Calu3 (cell line): ENCODE measurements around the gene MKRN1. TPM values are rescaled to one million over a fixed set of nuclear protein-coding genes. Genes with fewer than 3 reads are reported as not detected.
"Not testable (repeated sequence)": the region's sequence is repeated elsewhere in the genome, so short reads cannot be mapped to it uniquely, and the experiment has no call there.

ENCODE experiments used
- BruUV-seq: library from RNA; stranded (reverse); fragments of 400-500 nt; replicated peaks from 2 replicates; lab custom pipeline; 2021; lab: Mats Ljungman, UMichigan
- CTCF ChIA-PET: fragments of 300-600 bp; sonication (Branson Sonifier 250); formaldehyde crosslinking; loops from one replicate; lab custom pipeline; 2022; ENCODE audit warnings: antibody characterized with exemption; lab: Charles Lee
- DNase-seq: peaks from one replicate; pipeline ENCODE4 v3.0.0; 2022
- H3K27ac Mint-ChIP-seq: one replicate; pipeline ENCODE4 v1.8.0; 2022; ENCODE audit warnings: mixed read lengths; ENCODE audit not compliant: unreplicated experiment
- H3K27me3 Mint-ChIP-seq: one replicate; pipeline ENCODE4 v1.8.0; 2022; ENCODE audit warnings: mixed read lengths; ENCODE audit not compliant: unreplicated experiment
- H3K36me3 Mint-ChIP-seq: one replicate; pipeline ENCODE4 v1.8.0; 2022; ENCODE audit warnings: mild to moderate bottlenecking, moderate library complexity, mixed read lengths; ENCODE audit not compliant: insufficient read depth, unreplicated experiment
- H3K4me1 Mint-ChIP-seq: one replicate; pipeline ENCODE4 v1.8.0; 2022; ENCODE audit warnings: mild to moderate bottlenecking, low read depth, mixed read lengths; ENCODE audit not compliant: unreplicated experiment
- H3K4me3 Mint-ChIP-seq: one replicate; pipeline ENCODE4 v1.8.0; 2022; ENCODE audit warnings: mild to moderate bottlenecking, low read depth, moderate library complexity, mixed read lengths; ENCODE audit not compliant: unreplicated experiment
- H3K9me3 Mint-ChIP-seq: one replicate; pipeline ENCODE4 v1.8.0; 2022; ENCODE audit warnings: low read depth, mixed read lengths; ENCODE audit not compliant: unreplicated experiment
- intact Hi-C: fragments of 100-400 bp; cut with micrococcal nuclease; formaldehyde crosslinking; loops from one replicate; pipeline ENCODE4 v1.10.0; 2022; ENCODE audit not compliant: unreplicated experiment
- total RNA-seq: library from RNA; stranded (reverse); gene quantifications from 2 replicates; pipeline ENCODE4 v1.2.3, GENCODE V29; 2022
- TF ChIP-seq, protein P1 (sequence below): fragments of 200-600 bp; IDR thresholded peaks from one replicate; pipeline ENCODE4 v1.8.0; 2022; ENCODE audit warnings: antibody characterized with exemption; ENCODE audit not compliant: unreplicated experiment

Gene MKRN1
- total RNA-seq, 1 experiment from 2014 or later = 85.3 TPM

GRCh38 chr7:140421521-140421920 lies 57.8 kb downstream of the MKRN1 start:
- no peak overlapping the region for H3K27ac Mint-ChIP-seq
- CTCF ChIA-PET = no interaction called here
- no peaks in the 10 kb centered on the region for H3K36me3 Mint-ChIP-seq
- no peaks in the 10 kb centered on the region for H3K9me3 Mint-ChIP-seq
- no peak overlapping the region for H3K4me3 Mint-ChIP-seq
- intact Hi-C loops = no loop called here
- no TSS peak for BruUV-seq
- TF ChIP-seq, protein P1, sequence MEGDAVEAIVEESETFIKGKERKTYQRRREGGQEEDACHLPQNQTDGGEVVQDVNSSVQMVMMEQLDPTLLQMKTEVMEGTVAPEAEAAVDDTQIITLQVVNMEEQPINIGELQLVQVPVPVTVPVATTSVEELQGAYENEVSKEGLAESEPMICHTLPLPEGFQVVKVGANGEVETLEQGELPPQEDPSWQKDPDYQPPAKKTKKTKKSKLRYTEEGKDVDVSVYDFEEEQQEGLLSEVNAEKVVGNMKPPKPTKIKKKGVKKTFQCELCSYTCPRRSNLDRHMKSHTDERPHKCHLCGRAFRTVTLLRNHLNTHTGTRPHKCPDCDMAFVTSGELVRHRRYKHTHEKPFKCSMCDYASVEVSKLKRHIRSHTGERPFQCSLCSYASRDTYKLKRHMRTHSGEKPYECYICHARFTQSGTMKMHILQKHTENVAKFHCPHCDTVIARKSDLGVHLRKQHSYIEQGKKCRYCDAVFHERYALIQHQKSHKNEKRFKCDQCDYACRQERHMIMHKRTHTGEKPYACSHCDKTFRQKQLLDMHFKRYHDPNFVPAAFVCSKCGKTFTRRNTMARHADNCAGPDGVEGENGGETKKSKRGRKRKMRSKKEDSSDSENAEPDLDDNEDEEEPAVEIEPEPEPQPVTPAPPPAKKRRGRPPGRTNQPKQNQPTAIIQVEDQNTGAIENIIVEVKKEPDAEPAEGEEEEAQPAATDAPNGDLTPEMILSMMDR = no peak
- no peaks in the 10 kb centered on the region for H3K27me3 Mint-ChIP-seq
- H3K4me1 Mint-ChIP-seq = no peaks in the 10 kb centered on the region
- DNase-seq = no peak

DNA sequence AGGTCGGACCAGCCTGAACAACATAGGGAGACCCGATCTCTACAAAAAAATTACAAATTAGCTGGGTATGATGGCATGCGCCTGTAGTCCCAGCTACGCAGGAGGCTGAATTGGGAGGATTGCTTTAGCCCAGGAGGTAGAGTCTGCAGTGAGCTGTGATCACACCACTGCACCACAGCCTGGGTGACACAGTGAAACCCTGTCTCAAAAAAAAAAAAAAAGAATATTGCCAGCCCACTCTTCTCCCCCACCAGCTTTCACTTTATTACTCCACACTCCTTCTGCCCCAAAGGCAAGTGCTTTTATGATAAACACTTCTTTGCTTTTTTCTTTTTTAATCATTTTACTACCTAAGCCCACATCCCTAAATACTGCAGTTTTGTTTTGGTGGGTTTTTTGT lies 60.7 kb downstream of the MKRN1 start:
- no peak overlapping the region for H3K4me3 Mint-ChIP-seq
- H3K36me3 Mint-ChIP-seq = no peaks in the 10 kb centered on the region
- H3K27me3 Mint-ChIP-seq = no peaks in the 10 kb centered on the region
- no peaks in the 10 kb centered on the region for H3K9me3 Mint-ChIP-seq
- H3K27ac Mint-ChIP-seq = no peak overlapping the region
- TF ChIP-seq, protein P1 = no peak
- DNase-seq = no peak
- CTCF ChIA-PET = interaction anchor here (0.5 to 0.7 kb wide), 2 partner anchors 38 to 278 kb away, joined by 4 read pairs; partner anchors contain the start of gene NDUFB2
- H3K4me1 Mint-ChIP-seq = no peaks in the 10 kb centered on the region
- BruUV-seq = no TSS peak
- intact Hi-C loops = no loop called here

DNA sequence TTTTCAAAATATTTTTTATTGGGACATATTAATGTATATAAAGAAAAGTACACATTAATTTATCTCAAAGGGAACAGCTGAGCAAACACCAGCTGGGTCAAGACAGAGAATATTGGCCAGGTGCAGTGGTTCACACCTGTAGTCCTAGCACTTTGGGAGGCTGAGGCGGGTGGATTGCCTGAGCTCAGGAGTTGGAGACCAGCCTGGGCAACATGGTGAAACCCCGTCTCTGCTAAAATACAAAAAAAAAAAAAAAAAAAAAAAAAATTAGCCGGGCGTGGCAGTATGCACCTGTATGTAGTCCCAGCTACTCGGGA lies 61.2 kb downstream of the MKRN1 start:
- not testable (repeated sequence) for BruUV-seq

DNA sequence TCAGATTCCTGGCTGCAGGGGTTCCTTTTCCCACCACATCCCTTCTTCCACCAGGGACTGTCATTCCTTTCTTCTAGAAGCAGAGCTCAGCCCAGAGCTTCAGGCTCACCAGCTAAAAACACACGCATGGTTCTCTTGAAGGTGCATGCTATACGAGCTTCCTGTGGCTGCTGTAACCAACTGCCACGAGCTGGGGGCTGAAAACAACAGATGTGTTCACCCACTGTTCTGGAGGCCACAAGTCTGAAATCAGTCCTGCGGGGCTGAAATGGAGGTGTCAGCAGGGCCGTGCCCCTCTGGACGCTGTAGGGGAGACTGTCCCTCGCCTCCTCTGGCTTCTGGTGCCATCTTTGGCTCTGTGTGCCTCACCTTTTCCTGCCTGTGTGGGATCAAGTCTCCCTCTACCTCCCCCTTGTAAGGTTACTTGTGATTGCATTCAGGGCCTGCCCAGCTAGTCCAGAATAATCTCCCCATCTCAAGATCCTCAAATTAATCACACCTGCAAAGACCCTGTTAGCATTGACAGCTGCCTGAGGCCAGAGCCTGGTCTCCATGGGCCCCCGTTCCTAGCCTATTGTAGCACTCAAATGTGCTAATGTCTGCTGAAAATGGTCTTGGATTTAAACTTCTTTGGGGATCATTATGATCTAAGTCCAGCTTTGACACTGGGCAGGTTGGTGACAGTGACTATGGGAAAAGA lies 61.7 kb downstream of the MKRN1 start:
- no peaks in the 10 kb centered on the region for H3K36me3 Mint-ChIP-seq
- H3K4me3 Mint-ChIP-seq = no peak overlapping the region
- no TSS peak for BruUV-seq
- CTCF ChIA-PET = interaction anchor here (0.5 to 0.7 kb wide), 2 partner anchors 34 to 270 kb away, joined by 4 read pairs; no protein-coding TSS in a partner anchor
- no peak for DNase-seq
- H3K27ac Mint-ChIP-seq = no peak overlapping the region
- H3K4me1 Mint-ChIP-seq = no peaks in the 10 kb centered on the region
- TF ChIP-seq, protein P1 = no peak
- intact Hi-C loops = no loop called here
- H3K27me3 Mint-ChIP-seq = no peaks in the 10 kb centered on the region
- H3K9me3 Mint-ChIP-seq = no peaks in the 10 kb centered on the region

More for the DNA sequence above, 61.2 kb downstream of the MKRN1 start:
- H3K9me3 Mint-ChIP-seq, intact Hi-C loops, DNase-seq, H3K4me3 Mint-ChIP-seq, H3K4me1 Mint-ChIP-seq, H3K27ac Mint-ChIP-seq, H3K36me3 Mint-ChIP-seq, H3K27me3 Mint-ChIP-seq: not testable (repeated sequence)
- CTCF ChIA-PET = interaction anchor here (0.5 to 0.7 kb wide), 2 partner anchors 35 to 278 kb away, joined by 4 read pairs; partner anchors contain the start of gene NDUFB2

DNA sequence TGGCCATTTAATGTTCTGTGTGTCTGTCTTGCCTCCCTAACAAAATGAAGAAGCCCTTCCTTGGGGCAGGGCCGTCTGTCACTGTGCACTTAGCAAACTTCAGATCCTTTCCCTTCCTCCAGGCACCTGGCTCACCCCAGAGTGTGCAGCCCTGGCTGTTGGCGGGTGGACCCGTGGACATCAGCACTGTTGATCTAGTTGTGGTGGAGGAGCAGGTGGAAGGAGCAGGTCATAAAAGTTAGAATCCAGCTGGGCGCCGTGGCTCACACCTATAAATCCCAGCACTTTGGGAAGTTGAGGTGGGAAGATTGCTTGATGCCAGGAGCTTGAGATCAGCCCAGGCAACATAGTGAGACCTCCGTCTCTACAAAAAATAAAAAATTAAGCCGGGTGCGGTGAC lies 62.7 kb downstream of the MKRN1 start:
- no TSS peak for BruUV-seq
- no peaks in the 10 kb centered on the region for H3K36me3 Mint-ChIP-seq
- H3K4me1 Mint-ChIP-seq = no peaks in the 10 kb centered on the region
- no peak overlapping the region for H3K4me3 Mint-ChIP-seq
- H3K27ac Mint-ChIP-seq = no peak overlapping the region
- H3K9me3 Mint-ChIP-seq = no peaks in the 10 kb centered on the region
- TF ChIP-seq, protein P1 = no peak
- intact Hi-C loops = no loop called here
- no peaks in the 10 kb centered on the region for H3K27me3 Mint-ChIP-seq
- DNase-seq = no peak
- CTCF ChIA-PET = interaction anchor here (0.6 kb wide), 1 partner anchor 169 kb away, joined by 5 read pairs; no protein-coding TSS in a partner anchor

DNA sequence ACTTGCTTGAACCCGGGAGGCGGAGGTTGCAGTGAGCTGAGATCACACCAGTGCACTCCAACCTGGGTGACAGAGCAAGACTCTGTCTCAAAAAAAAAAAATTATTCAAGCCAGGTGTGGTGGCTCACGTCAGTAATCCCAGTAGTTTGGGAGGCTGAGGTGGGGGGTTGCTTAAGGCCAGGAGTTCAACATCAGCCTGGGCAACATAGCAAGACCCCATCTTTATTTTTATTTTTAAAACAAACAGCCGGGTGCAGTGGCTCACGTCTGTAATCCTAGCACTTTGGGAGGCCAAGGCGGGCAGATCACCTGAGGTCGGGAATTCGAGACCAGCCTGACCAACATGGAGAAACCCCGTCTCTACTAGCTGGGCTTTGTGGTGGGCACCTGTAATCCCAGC lies 63.5 kb downstream of the MKRN1 start:
- H3K4me3 Mint-ChIP-seq, DNase-seq, intact Hi-C loops, H3K4me1 Mint-ChIP-seq, BruUV-seq, H3K9me3 Mint-ChIP-seq, H3K27me3 Mint-ChIP-seq, CTCF ChIA-PET, H3K36me3 Mint-ChIP-seq, H3K27ac Mint-ChIP-seq: not testable (repeated sequence)
